T-helper 17 cell (primary cell): Measurements from ENCODE around the gene ST8SIA1. TPM values are rescaled to one million over a fixed set of nuclear protein-coding genes. Genes with fewer than 3 reads are reported as not detected.

Experiments used
- ATAC-seq: fragments of 150-1000 bp; cut with Tn5 transposase; 2 replicates; pipeline ENCODE4 v1.10.0; 2021; ENCODE audit warnings: mild to moderate bottlenecking, moderate library complexity
- DNase-seq, 3 donors: peaks; one replicate each; pipeline versions ENCODE4 v3.0.0 to v3.0.0-alpha.2; 2020 to 2021
- H3K9me3 ChIP-seq: one replicate; pipeline ENCODE4 v1.7.0; 2013; ENCODE audit warnings: low read length, mild to moderate bottlenecking; ENCODE audit not compliant: control insufficient read depth, poor library complexity, severe bottlenecking
- H3K27ac Mint-ChIP-seq: one replicate; pipeline ENCODE4 v1.8.0; 2022; ENCODE audit warnings: mild to moderate bottlenecking, moderate library complexity, mixed read lengths
- H3K27me3 Mint-ChIP-seq: one replicate; pipeline ENCODE4 v1.8.0; 2022; ENCODE audit warnings: mixed read lengths
- H3K36me3 Mint-ChIP-seq: one replicate; pipeline ENCODE4 v1.8.0; 2022; ENCODE audit warnings: low read depth, mixed read lengths
- H3K4me1 Mint-ChIP-seq: one replicate; pipeline ENCODE4 v1.8.0; 2022; ENCODE audit warnings: mild to moderate bottlenecking, mixed read lengths
- H3K4me3 Mint-ChIP-seq: one replicate; pipeline ENCODE4 v1.8.0; 2022; ENCODE audit warnings: mild to moderate bottlenecking, moderate library complexity, mixed read lengths
- total RNA-seq, 4 donors: library from RNA in 2 of 4; stranded (reverse) in 2 of 4; gene quantifications; one replicate each; pipeline ENCODE4 v1.2.3 and lab custom pipeline; 2022 to 2026

Gene ST8SIA1
- total RNA-seq, 2 donors from 2014 or later: 7.6 to 13.9 TPM

DNA sequence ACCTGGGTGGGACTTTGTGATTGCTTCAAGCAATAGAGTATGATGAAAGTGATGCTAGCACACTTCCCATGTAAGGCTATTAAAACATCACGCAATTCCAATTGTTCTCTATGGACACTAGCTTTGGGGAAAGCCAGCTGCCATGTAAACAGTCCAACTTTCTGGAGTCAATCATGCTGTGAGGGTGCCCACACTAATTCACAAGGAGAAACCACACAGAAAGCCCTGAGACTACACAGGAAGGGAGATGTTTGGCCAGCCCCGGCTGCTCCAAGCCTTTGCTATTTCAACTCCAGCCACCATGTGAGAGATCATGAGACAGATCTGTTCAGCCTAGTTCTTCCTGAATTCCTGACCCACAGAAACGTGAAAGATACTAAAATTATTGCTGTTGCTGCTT lies 96.3 kb downstream of the ST8SIA1 start:
- ATAC-seq: no peak
- Mint-ChIP-seq H3K36me3 (peaks cover 3% of the 10 kb centered on the region), H3K4me1 (peaks cover 6% of the 10 kb centered on the region), H3K27me3 (no peaks in the 10 kb centered on the region), H3K27ac (no peak overlapping the region), H3K4me3 (no peak overlapping the region)
- no peaks in the 10 kb centered on the region for H3K9me3 ChIP-seq
- DNase-seq: no peak

DNA sequence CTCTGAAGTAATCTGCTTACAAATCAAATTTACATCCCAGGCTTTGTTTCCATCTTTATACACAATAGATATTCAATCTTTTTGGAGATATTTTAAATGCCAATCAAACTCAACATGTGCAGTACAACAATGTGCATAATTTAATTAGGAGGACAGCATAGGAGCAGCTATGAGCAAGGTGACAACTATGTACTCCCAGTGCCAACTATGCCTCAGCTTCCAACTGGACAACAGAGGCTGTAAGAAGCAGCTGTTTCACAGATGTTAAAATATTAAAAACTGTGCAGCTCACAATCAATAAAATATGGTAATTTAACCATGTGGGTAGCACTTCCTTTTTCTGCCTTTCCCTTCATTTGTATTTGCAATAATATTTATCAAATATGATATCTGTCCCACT lies 99.9 kb downstream of the ST8SIA1 start:
- no peaks in the 10 kb centered on the region for H3K9me3 ChIP-seq
- Mint-ChIP-seq H3K4me1 (peaks cover 10% of the 10 kb centered on the region), H3K27ac (no peak overlapping the region), H3K4me3 (no peak overlapping the region), H3K36me3 (peaks cover 3% of the 10 kb centered on the region), H3K27me3 (no peaks in the 10 kb centered on the region)
- ATAC-seq (no peak), DNase-seq (no peak)

DNA sequence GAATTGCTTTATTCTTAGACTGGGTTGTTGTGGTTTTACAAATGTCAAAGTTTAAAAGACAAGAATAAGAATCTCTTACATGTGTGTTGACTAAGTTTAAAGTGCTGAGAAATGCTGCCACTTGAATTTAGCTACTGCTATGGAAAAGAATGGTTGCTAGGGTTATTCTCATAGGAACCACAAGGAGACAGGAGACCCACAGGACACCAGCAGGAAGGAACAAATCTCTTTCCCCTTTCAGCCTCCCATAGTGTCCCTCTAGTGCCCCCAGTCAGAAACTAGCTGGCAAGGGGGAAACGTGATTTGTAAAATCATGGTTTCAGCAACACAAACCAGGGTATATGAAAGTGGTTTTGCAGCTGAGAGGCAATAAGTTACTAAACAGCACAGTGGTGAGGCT lies 102.7 kb downstream of the ST8SIA1 start:
- no peak overlapping the region for H3K27ac Mint-ChIP-seq
- H3K4me3 Mint-ChIP-seq: no peak overlapping the region
- peaks cover 2% of the 10 kb centered on the region for H3K36me3 Mint-ChIP-seq
- ATAC-seq (no peak), DNase-seq (no peak)
- no peaks in the 10 kb centered on the region for H3K9me3 ChIP-seq
- H3K27me3 Mint-ChIP-seq: no peaks in the 10 kb centered on the region
- H3K4me1 Mint-ChIP-seq: peaks cover 13% of the 10 kb centered on the region

DNA sequence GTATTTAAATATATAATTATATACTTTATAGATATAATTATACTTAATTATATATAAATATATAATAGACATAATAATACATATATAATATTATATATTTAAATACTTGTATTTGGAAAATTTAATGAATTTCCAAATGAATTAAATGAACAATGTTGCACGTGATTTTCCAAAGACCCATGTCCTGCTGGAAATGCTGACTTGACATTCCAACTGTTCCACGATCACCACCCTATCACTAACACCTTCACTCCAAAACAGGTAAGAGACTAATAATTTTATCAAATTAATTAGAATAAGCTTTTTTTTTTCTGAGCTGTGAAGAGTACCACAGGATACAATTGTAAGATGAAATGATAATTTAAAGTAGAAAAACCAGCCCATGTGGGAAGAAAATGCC lies 103.4 kb downstream of the ST8SIA1 start:
- H3K27me3 Mint-ChIP-seq: no peaks in the 10 kb centered on the region
- no peak overlapping the region for H3K27ac Mint-ChIP-seq
- peaks cover 16% of the 10 kb centered on the region for H3K4me1 Mint-ChIP-seq
- no peak overlapping the region for H3K4me3 Mint-ChIP-seq
- no peak for DNase-seq
- ATAC-seq: no peak
- no peaks in the 10 kb centered on the region for H3K9me3 ChIP-seq
- H3K36me3 Mint-ChIP-seq: peaks cover 2% of the 10 kb centered on the region

DNA sequence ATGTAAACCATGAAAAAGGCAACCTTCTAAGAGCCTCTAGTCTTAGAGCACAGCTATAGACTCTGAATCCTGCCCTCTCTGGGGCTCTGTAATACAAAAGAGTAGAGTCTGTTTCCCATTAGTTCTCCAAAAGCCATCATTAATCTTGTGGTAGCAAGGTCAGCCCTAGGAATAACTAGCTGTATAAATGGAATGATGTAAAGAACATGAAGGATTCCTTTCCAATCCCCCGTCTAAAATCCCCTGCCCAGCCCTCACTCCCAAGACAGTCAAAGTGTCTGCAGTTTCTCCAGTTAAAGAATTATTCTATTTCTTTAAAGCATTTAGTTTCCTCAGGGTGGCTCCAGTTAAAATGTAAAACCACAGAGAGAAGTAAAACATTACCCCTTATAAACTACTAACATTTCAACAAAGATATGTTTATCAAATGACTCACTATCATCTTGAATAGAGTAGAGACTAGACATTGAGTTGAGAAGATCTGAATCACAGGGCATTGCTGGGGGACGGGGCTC lies 104.2 kb downstream of the ST8SIA1 start:
- peaks cover 2% of the 10 kb centered on the region for H3K36me3 Mint-ChIP-seq
- H3K27me3 Mint-ChIP-seq: no peaks in the 10 kb centered on the region
- ATAC-seq: no peak
- no peak overlapping the region for H3K27ac Mint-ChIP-seq
- H3K4me1 Mint-ChIP-seq: peaks cover 15% of the 10 kb centered on the region
- H3K9me3 ChIP-seq: no peaks in the 10 kb centered on the region
- no peak for DNase-seq
- no peak overlapping the region for H3K4me3 Mint-ChIP-seq

DNA sequence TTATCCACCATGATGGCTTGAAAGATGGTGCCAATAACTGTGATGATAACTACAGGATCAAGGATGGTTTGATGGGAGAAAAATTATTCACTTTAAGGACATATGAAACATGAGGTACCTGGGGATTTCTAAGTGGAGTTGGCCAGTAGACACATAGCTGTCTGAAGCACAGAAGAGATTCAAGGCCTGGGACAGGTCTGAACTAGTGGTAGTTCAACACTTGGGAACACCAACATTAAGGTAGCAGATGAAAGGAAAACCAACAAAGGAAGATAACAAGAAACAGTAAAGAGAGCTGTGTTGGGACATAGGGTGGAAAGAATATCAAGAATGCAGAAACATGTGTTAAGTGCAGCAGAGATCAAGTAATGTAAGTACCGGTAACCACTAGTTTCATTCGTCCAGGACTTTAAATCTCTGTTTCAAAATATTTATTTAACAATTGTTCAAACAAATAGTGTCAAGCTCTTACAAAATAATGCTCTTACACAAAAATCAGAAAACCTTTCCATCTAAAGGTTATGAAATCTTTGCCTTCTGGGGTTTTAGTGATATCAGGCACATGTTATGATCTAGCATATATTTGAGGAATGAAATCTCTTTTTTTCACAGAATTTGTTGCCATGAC lies 104.7 kb downstream of the ST8SIA1 start:
- H3K27ac Mint-ChIP-seq: no peak overlapping the region
- DNase-seq: no peak
- no peaks in the 10 kb centered on the region for H3K36me3 Mint-ChIP-seq

DNA sequence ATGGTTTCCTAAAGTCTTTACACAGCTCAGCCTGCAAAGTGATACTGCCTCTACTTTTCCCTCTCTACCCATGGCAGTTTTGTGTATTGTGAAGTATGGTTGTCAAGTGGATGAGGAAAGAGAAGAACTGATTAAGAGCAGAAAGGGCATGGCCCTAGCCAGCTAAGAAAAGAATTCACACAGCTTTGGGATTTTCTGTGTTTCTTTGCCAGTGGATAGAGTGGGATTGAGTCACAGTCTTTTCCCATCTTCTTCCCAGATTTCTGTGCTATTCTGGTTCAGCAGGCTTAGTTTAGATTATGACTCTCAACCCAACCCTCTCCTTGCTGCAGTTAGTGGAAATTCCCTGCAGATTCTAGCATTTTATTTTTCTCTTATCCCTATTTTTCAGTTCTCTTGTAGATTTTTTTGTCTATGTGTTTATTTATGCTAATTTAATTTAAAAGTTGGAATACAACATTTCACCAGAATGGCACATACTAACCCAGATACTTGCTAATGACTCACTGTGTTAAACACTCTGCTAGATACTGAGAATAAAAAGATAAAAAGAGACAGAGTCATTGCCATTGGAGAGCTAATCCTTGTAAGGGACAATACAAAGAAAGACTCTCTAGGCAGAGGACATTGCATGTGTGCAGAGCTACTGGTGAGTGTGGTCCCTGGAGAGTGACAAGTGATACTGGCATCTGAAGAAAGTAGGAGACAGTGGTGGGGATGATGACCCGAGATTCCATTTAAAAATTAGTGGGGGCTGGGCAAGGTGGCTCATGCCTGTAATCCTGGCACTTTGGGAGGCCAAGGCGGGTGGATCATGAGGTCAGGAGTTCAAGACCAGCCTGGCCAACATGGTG lies 106.3 kb downstream of the ST8SIA1 start:
- ATAC-seq: no peak
- no peaks in the 10 kb centered on the region for H3K9me3 ChIP-seq
- DNase-seq: no peak
- peaks cover 23% of the 10 kb centered on the region for H3K4me1 Mint-ChIP-seq
- H3K4me3 Mint-ChIP-seq: no peak overlapping the region
- no peak overlapping the region for H3K27ac Mint-ChIP-seq
- H3K36me3 Mint-ChIP-seq: no peaks in the 10 kb centered on the region
- no peaks in the 10 kb centered on the region for H3K27me3 Mint-ChIP-seq

More for the DNA sequence above, 104.7 kb downstream of the ST8SIA1 start:
- Mint-ChIP-seq H3K27me3 (no peaks in the 10 kb centered on the region), H3K4me1 (peaks cover 19% of the 10 kb centered on the region), H3K4me3 (no peak overlapping the region)
- no peak for ATAC-seq
- H3K9me3 ChIP-seq: no peaks in the 10 kb centered on the region

DNA sequence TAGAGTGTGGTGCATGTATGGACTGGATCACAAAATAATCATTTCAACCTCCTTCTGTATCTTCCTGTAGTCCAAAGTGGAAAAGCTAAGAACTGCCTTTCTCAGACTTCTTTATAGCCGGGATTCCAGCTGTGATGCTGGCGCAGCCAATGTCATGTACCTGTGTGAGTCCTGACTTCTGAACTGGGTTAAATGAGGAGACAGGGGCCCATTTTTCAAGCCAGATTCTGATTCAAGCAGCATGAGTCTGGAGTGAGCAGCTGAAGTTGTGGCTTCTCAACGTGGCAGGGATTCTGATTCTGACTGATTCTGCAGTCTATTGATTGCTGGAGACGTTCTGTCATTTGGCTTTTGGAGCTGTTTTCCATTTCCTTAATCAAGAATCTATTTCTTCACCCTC lies 111.2 kb downstream of the ST8SIA1 start:
- no peak for DNase-seq
- Mint-ChIP-seq H3K36me3 (peaks cover 2% of the 10 kb centered on the region), H3K27me3 (no peaks in the 10 kb centered on the region), H3K4me3 (no peak overlapping the region), H3K27ac (no peak overlapping the region), H3K4me1 (peaks cover 17% of the 10 kb centered on the region)
- ATAC-seq: no peak
- H3K9me3 ChIP-seq: no peaks in the 10 kb centered on the region

DNA sequence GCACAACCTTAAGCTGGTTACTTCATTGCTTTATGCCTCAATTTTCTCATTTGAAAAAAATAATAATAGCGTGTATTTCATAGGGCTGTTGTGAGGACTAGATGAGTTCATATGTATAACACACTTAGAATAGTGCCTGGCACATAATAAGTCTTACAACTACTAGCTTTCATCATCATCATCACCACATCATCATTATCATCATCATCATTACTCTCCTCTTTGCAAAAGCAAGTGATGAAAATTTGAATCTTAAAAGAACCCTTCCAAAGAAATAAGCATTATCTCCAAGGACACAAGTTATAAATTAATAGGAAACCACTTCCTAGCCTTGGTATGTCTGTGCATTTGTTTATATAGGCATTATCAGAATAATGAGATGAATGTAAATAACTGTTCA lies 117.0 kb downstream of the ST8SIA1 start:
- H3K36me3 Mint-ChIP-seq: peaks cover 2% of the 10 kb centered on the region
- H3K4me1 Mint-ChIP-seq: no peaks in the 10 kb centered on the region
- ATAC-seq: no peak
- H3K27me3 Mint-ChIP-seq: no peaks in the 10 kb centered on the region
- H3K4me3 Mint-ChIP-seq: no peak overlapping the region
- no peak for DNase-seq
- H3K9me3 ChIP-seq: no peaks in the 10 kb centered on the region
- H3K27ac Mint-ChIP-seq: no peak overlapping the region

DNA sequence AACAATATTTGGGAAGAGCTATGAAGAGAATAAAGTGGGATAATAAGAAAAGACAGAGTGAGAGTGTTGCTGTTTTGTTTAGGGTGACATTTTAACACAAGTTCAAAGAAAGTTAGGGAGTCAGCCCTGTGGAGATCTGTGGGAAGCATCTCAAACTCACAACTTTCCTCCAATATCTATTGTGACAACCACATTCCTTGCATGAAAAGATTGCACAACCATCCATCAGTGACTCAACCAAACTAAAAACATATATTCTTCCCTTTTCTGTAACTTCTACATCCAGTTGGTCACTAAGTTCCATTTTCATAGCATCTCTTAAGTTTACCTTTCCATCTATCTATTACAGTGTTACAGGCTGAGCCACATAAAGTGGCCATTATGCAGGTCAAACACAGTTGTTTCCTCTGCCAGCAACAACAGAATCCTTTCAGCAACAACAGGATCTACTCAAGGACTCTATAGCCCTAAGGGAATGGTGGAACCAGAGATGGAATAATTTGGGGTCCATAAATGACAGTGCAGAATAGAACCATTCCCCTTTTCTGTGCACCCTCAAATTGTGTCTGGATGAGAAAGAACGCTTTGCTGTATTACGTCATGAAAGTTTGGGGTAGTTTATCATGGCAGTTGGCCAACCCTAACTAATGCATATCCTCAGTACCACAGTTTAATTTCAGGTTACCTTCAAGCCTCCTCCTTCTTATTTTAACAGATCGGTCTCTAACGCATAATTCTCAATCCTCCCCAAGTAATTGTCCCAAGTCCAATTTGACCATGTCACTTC lies 118.8 kb downstream of the ST8SIA1 start:
- no peak overlapping the region for H3K4me3 Mint-ChIP-seq
- no peak overlapping the region for H3K27ac Mint-ChIP-seq
- H3K36me3 Mint-ChIP-seq: no peaks in the 10 kb centered on the region
- ATAC-seq (no peak), DNase-seq (no peak)
- no peaks in the 10 kb centered on the region for H3K4me1 Mint-ChIP-seq
- H3K9me3 ChIP-seq: no peaks in the 10 kb centered on the region
- H3K27me3 Mint-ChIP-seq: no peaks in the 10 kb centered on the region

DNA sequence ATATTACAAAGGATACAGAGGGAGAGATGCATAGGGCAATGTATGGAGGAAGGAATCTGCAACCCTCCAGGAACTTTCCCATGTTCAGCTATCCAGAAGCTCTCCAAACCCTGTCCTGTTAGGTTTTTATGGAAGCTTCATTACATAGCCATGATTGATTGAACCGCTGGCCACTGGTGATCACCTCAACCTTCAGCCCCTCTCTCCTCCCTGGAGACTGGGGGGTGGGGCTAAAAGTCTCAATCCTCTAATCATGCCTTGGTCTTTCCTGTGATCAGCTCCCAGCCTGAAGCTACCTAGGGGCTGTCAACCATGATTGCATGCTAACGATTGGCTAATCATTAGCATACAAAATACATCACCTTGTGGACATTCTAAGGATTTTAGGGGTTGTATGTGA lies 123.4 kb downstream of the ST8SIA1 start:
- H3K9me3 ChIP-seq: no peaks in the 10 kb centered on the region
- H3K36me3 Mint-ChIP-seq: peaks cover 2% of the 10 kb centered on the region
- H3K4me3 Mint-ChIP-seq: no peak overlapping the region
- ATAC-seq (no peak), DNase-seq (no peak)
- peaks cover 10% of the 10 kb centered on the region for H3K4me1 Mint-ChIP-seq
- no peak overlapping the region for H3K27ac Mint-ChIP-seq
- H3K27me3 Mint-ChIP-seq: no peaks in the 10 kb centered on the region

DNA sequence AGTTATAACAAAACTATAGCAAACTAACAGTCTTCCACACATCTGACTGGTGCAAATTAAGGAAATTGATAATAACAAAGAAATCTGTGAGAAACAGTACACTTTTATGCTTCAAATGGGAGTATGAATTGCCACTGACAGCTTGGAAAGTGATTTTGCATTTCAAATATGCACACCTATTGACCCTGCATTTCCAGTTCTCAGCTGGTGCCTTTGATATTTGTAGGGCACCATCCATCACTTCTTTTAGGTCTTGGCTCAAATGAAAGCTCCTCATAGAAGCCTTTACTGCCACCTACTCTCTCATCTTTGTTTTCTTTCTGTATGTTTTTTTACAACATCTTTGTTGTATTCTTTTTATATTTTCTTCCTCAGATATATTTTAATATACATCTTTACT lies 125.1 kb downstream of the ST8SIA1 start:
- Mint-ChIP-seq H3K27ac (no peak overlapping the region), H3K4me1 (peaks cover 10% of the 10 kb centered on the region), H3K36me3 (peaks cover 2% of the 10 kb centered on the region), H3K27me3 (no peaks in the 10 kb centered on the region), H3K4me3 (no peak overlapping the region)
- H3K9me3 ChIP-seq: no peaks in the 10 kb centered on the region
- DNase-seq (no peak), ATAC-seq (no peak)

DNA sequence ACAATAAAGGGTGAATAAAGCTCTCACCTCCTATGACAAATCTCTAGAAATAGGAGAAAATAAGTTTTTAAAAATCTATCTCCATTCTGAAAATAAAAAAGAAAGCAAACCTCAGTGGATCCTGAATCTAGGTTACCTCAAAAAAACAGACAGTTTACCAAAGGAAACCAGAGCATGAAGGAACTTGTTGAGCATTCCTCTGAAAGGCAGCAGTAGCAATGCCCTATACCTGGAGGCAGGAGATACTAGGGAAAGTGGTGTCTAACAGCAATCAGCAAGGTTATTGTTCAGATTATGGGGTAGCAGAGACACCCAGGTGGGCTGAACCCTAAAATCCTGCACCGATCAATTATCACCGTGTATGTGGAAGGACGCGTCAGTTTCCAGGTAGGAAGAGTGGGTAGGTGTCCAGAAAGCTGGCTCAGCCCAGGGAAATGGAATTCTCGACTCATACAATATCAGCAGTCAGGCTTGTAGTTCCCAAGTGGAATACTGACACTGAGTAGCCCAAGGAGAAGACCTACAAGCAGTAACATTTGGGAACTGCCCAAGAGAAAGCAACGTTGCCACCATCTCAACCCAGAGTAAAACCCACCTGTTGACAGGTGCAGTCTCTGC lies 128.3 kb downstream of the ST8SIA1 start:
- no peak overlapping the region for H3K4me3 Mint-ChIP-seq
- no peak overlapping the region for H3K27ac Mint-ChIP-seq
- peaks cover 7% of the 10 kb centered on the region for H3K36me3 Mint-ChIP-seq
- no peaks in the 10 kb centered on the region for H3K9me3 ChIP-seq
- peaks cover 10% of the 10 kb centered on the region for H3K4me1 Mint-ChIP-seq
- H3K27me3 Mint-ChIP-seq: no peaks in the 10 kb centered on the region
- DNase-seq (no peak), ATAC-seq (no peak)
